SK-N-SH treated with all-trans-retinoic acid at 6 μM for 48 hours (cell line): Measurements from ENCODE around the gene CDKN2A.

Source experiments
- ARNTL ChIP-seq: fragments of 450-650 bp; formaldehyde crosslinking; IDR thresholded peaks from 2 replicates; pipeline ENCODE4 v1.5.0; 2020; ENCODE audit warnings: low read depth, mild to moderate bottlenecking, moderate library complexity, borderline replicate concordance
- CSDC2 ChIP-seq: fragments of 250-450 bp; sonication (Bioruptor Pico); IDR thresholded peaks from 2 replicates; pipeline ENCODE4 v1.5.0; 2020; ENCODE audit warnings: mild to moderate bottlenecking, moderate library complexity
- PATZ1 ChIP-seq: fragments of 250-450 bp; sonication (Bioruptor Pico); IDR thresholded peaks from 2 replicates; pipeline ENCODE4 v1.8.0; 2020; ENCODE audit warnings: mild to moderate bottlenecking, moderate library complexity, borderline replicate concordance
- RARB ChIP-seq: fragments of 250-450 bp; sonication (Bioruptor Pico); IDR thresholded peaks from 2 replicates; pipeline ENCODE4 v1.8.0; 2021; ENCODE audit warnings: mild to moderate bottlenecking, moderate library complexity
- TCF4 ChIP-seq: fragments of 250-450 bp; sonication (Bioruptor Pico); IDR thresholded peaks from 2 replicates; pipeline ENCODE4 v1.8.0; 2021; ENCODE audit warnings: mild to moderate bottlenecking, moderate library complexity, borderline replicate concordance
- ZC3H10 ChIP-seq: fragments of 250-450 bp; sonication (Bioruptor Pico); IDR thresholded peaks from 2 replicates; pipeline ENCODE4 v1.5.1; 2021; ENCODE audit warnings: mild to moderate bottlenecking, moderate library complexity
- ZNF565 ChIP-seq: fragments of 450-650 bp; formaldehyde crosslinking; conservative IDR thresholded peaks from 2 replicates; pipeline ENCODE4 v1.5.0; 2020; ENCODE audit warnings: low read depth, mild to moderate bottlenecking, moderate library complexity
- TF ChIP-seq, protein P1 (sequence below): fragments of 250-450 bp; sonication (Bioruptor Pico); IDR thresholded peaks from 2 replicates; pipeline ENCODE4 v1.5.1; 2021; ENCODE audit warnings: mild to moderate bottlenecking, moderate library complexity

DNA sequence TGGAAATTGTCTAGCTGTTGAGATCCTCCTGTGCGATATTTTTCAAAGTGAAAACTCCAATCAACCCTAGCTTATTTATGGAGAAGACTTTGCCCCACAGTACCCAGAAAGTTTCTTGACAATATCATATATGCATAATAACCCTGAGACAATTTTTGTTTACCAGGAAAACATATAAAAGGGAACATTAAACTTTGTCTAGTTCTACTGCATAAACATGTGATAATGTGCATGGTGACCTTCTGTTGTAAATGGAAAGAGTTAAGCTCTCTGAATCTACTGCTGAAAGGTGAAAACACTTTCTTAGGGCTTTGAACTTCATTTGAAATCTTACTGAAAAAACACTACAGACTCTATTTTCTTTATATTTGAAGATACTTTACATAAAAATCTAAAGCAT, 47.2 kb upstream of the CDKN2A start:
- no peak for TF ChIP-seq ZNF565 (CRISPR knock-in tag)
- TF ChIP-seq PATZ1 (CRISPR knock-in tag): no peak
- TF ChIP-seq, protein P1, sequence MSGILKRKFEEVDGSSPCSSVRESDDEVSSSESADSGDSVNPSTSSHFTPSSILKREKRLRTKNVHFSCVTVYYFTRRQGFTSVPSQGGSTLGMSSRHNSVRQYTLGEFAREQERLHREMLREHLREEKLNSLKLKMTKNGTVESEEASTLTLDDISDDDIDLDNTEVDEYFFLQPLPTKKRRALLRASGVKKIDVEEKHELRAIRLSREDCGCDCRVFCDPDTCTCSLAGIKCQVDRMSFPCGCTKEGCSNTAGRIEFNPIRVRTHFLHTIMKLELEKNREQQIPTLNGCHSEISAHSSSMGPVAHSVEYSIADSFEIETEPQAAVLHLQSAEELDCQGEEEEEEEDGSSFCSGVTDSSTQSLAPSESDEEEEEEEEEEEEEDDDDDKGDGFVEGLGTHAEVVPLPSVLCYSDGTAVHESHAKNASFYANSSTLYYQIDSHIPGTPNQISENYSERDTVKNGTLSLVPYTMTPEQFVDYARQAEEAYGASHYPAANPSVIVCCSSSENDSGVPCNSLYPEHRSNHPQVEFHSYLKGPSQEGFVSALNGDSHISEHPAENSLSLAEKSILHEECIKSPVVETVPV (CRISPR knock-in tag): no peak
- no peak for TF ChIP-seq ARNTL
- no peak for TF ChIP-seq ZC3H10 (CRISPR knock-in tag)
- TF ChIP-seq CSDC2 (CRISPR knock-in tag): no peak
- TF ChIP-seq TCF4 (CRISPR knock-in tag): no peak
- TF ChIP-seq RARB (CRISPR knock-in tag): no peak
